T-helper 17 cell (primary cell): Measurements from ENCODE around the gene CRB2. TPM values are rescaled to one million over a fixed set of nuclear protein-coding genes. Genes with fewer than 3 reads are reported as not detected.
"Not testable (repeated sequence)": the region's sequence is repeated elsewhere in the genome, so short reads cannot be mapped to it uniquely, and the experiment has no call there.

Source experiments
- ATAC-seq: fragments of 150-1000 bp; cut with Tn5 transposase; 2 replicates; pipeline ENCODE4 v1.10.0; 2021; ENCODE audit warnings: mild to moderate bottlenecking, moderate library complexity
- DNase-seq, 3 donors: peaks; one replicate each; pipeline versions ENCODE4 v3.0.0 to v3.0.0-alpha.2; 2020 to 2021
- H3K9me3 ChIP-seq: one replicate; pipeline ENCODE4 v1.7.0; 2013; ENCODE audit warnings: low read length, mild to moderate bottlenecking; ENCODE audit not compliant: control insufficient read depth, poor library complexity, severe bottlenecking
- H3K27ac Mint-ChIP-seq: one replicate; pipeline ENCODE4 v1.8.0; 2022; ENCODE audit warnings: mild to moderate bottlenecking, moderate library complexity, mixed read lengths
- H3K27me3 Mint-ChIP-seq: one replicate; pipeline ENCODE4 v1.8.0; 2022; ENCODE audit warnings: mixed read lengths
- H3K36me3 Mint-ChIP-seq: one replicate; pipeline ENCODE4 v1.8.0; 2022; ENCODE audit warnings: low read depth, mixed read lengths
- H3K4me1 Mint-ChIP-seq: one replicate; pipeline ENCODE4 v1.8.0; 2022; ENCODE audit warnings: mild to moderate bottlenecking, mixed read lengths
- H3K4me3 Mint-ChIP-seq: one replicate; pipeline ENCODE4 v1.8.0; 2022; ENCODE audit warnings: mild to moderate bottlenecking, moderate library complexity, mixed read lengths
- total RNA-seq, 4 donors: library from RNA in 2 of 4; stranded (reverse) in 2 of 4; gene quantifications; one replicate each; pipeline ENCODE4 v1.2.3 and lab custom pipeline; 2022 to 2026

CRB2 gene
- total RNA-seq, 2 donors from 2014 or later: not detected

DNA sequence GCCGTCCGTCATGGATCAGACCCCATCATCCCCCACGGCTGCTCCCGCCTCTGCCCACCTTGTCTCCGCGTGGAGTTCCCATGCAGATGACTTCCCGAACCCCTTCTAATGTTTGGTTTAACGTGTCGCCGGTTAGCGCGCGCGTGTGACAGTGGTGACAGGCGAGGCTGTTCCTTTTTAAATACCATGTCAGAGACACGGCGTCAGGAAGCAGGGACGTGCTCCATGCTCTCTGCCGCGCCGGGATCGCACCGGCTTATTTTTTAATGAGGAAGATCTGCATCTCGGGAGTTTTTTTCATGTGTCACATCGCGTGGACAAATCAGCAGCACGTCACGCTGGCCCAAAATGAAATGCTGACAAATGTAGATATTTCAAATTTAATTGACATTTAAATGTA lies 35.9 kb downstream of the CRB2 start:
- no peak for DNase-seq
- H3K27ac Mint-ChIP-seq: no peak overlapping the region

DNA sequence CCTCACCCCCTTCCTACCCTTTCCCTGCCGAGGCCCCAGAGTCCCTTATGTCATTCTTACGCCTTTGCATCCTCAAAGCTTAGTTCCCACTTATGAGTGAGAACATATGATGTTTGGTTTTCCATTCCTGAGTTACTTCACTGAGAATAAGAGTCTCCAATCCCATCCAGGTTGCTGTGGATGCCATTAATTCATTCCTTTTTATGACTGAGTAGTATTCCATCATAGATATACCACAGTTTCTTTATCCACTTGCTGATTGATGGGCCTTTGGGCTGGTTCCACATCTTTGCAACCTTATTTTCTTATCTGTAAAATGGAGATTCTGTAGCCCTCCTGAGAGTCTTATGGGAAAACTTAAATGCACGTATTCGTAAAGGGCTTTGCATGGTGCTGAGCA lies 36.8 kb downstream of the CRB2 start:
- no peak for DNase-seq
- H3K9me3 ChIP-seq: no peaks in the 10 kb centered on the region
- H3K36me3 Mint-ChIP-seq: peaks cover 2% of the 10 kb centered on the region
- no peak overlapping the region for H3K4me3 Mint-ChIP-seq
- H3K4me1 Mint-ChIP-seq: peaks cover 2% of the 10 kb centered on the region
- no peak for ATAC-seq
- no peak overlapping the region for H3K27ac Mint-ChIP-seq
- no peaks in the 10 kb centered on the region for H3K27me3 Mint-ChIP-seq

More for the DNA sequence above, 35.9 kb downstream of the CRB2 start:
- no peaks in the 10 kb centered on the region for H3K9me3 ChIP-seq
- Mint-ChIP-seq H3K27me3 (no peaks in the 10 kb centered on the region), H3K4me3 (no peak overlapping the region), H3K4me1 (peaks cover 2% of the 10 kb centered on the region), H3K36me3 (peaks cover 2% of the 10 kb centered on the region)
- ATAC-seq: no peak

DNA sequence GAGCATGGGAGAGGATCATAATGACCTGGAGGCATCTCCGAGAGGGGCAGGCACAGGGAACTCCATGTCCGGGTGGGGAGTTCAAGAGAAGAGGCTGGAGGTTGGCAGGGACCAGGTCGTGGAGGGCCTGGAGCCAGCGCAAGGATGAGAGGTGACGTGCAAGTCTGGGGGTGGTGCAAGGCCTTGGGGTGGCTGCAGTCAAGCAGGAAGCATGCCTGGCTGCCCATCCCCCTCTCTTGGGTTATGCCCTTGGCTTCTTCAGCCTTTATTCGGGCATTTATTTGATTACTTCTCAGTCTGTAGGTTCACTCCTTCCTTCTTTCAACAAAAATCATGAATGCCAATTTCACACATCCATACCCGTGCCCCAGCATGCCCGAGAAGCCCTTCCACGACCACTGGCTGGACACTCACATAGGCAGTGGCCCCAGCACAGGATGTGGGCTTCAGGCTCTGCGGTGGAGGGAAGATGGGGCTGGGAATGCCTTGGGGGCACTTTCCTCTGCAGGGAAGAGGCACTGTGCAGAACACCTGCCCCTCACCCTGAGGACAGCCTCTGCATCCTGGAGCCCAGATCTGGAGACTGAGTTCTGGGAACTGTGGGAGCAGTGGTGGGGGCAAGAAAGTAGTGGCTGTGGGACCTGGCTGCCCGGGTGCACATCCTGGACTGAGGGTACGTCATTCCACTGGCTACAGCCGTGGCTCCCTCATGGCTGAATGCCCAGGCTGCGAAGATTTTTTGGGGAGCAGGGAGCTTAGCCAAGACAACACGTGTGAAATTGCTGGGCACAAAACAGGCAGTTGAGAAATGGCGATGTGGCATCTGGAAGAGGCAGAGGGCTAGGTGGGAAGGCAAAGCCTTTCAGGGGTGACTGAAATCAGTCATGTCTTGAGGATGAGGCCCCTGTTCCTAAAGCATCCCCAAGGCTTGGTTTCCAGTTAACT lies 38.6 kb downstream of the CRB2 start:
- Mint-ChIP-seq H3K27ac (no peak overlapping the region), H3K36me3 (peaks cover 2% of the 10 kb centered on the region), H3K4me1 (peaks cover 2% of the 10 kb centered on the region), H3K27me3 (no peaks in the 10 kb centered on the region), H3K4me3 (no peak overlapping the region)
- ATAC-seq: no peak
- no peaks in the 10 kb centered on the region for H3K9me3 ChIP-seq
- DNase-seq: no peak

- H3K27me3 Mint-ChIP-seq: no peaks in the 10 kb centered on the region
- H3K27ac Mint-ChIP-seq: no peak overlapping the region
- peaks cover 2% of the 10 kb centered on the region for H3K36me3 Mint-ChIP-seq
- H3K9me3 ChIP-seq: no peaks in the 10 kb centered on the region
- DNase-seq (no peak), ATAC-seq (no peak)
- no peak overlapping the region for H3K4me3 Mint-ChIP-seq
- no peaks in the 10 kb centered on the region for H3K4me1 Mint-ChIP-seq
These were observed 39.3 kb downstream of the CRB2 start for GRCh38 chr9:123395276-123395688.

- H3K9me3 ChIP-seq: no peaks in the 10 kb centered on the region
- H3K4me1 Mint-ChIP-seq: no peaks in the 10 kb centered on the region
- H3K27me3 Mint-ChIP-seq: no peaks in the 10 kb centered on the region
- peaks cover 2% of the 10 kb centered on the region for H3K36me3 Mint-ChIP-seq
- H3K4me3 Mint-ChIP-seq: no peak overlapping the region
- H3K27ac Mint-ChIP-seq: no peak overlapping the region
- ATAC-seq (no peak), DNase-seq (no peak)
These were observed 39.9 kb downstream of the CRB2 start for GRCh38 chr9:123395689-123396511.

DNA sequence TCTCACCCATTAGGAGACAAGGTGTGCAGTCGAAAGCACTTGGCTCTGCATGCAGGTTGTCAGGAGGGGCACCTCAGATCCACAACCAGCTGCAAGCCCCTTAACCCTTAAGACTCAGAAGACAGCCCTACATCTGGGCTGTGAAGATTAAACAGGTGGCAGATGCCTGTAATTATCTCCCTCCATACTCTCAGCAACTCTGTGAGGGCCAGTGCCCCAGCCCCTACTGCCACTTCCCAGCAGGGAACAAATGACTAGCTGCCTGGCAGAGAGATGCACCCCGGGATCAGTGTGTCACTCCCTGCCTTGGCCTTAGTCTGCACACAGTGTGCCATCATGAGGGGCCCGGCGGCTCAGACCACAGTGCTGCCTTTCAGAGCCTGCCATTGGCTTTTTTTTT lies 42.0 kb downstream of the CRB2 start:
- H3K27ac Mint-ChIP-seq: no peak overlapping the region
- ATAC-seq (no peak), DNase-seq (no peak)
- no peaks in the 10 kb centered on the region for H3K4me1 Mint-ChIP-seq
- H3K4me3 Mint-ChIP-seq: no peak overlapping the region
- H3K9me3 ChIP-seq: no peaks in the 10 kb centered on the region
- peaks cover 2% of the 10 kb centered on the region for H3K36me3 Mint-ChIP-seq
- no peaks in the 10 kb centered on the region for H3K27me3 Mint-ChIP-seq

GRCh38 chr9:123398938-123399337 lies 42.9 kb downstream of the CRB2 start:
- not testable (repeated sequence) for H3K4me3 Mint-ChIP-seq, H3K27me3 Mint-ChIP-seq, ATAC-seq, H3K9me3 ChIP-seq, H3K4me1 Mint-ChIP-seq, H3K36me3 Mint-ChIP-seq, DNase-seq, H3K27ac Mint-ChIP-seq

GRCh38 chr9:123399803-123400378 lies 43.9 kb downstream of the CRB2 start:
- DNase-seq (no peak), ATAC-seq (no peak)
- no peaks in the 10 kb centered on the region for H3K36me3 Mint-ChIP-seq
- H3K9me3 ChIP-seq: no peaks in the 10 kb centered on the region
- no peaks in the 10 kb centered on the region for H3K27me3 Mint-ChIP-seq
- no peaks in the 10 kb centered on the region for H3K4me1 Mint-ChIP-seq
- H3K4me3 Mint-ChIP-seq: no peak overlapping the region
- no peak overlapping the region for H3K27ac Mint-ChIP-seq

GRCh38 chr9:123400926-123401503 lies 45.0 kb downstream of the CRB2 start:
- no peak overlapping the region for H3K4me3 Mint-ChIP-seq
- no peaks in the 10 kb centered on the region for H3K27me3 Mint-ChIP-seq
- ATAC-seq (no peak), DNase-seq (no peak)
- no peak overlapping the region for H3K27ac Mint-ChIP-seq
- H3K4me1 Mint-ChIP-seq: no peaks in the 10 kb centered on the region
- H3K36me3 Mint-ChIP-seq: no peaks in the 10 kb centered on the region
- no peaks in the 10 kb centered on the region for H3K9me3 ChIP-seq

DNA sequence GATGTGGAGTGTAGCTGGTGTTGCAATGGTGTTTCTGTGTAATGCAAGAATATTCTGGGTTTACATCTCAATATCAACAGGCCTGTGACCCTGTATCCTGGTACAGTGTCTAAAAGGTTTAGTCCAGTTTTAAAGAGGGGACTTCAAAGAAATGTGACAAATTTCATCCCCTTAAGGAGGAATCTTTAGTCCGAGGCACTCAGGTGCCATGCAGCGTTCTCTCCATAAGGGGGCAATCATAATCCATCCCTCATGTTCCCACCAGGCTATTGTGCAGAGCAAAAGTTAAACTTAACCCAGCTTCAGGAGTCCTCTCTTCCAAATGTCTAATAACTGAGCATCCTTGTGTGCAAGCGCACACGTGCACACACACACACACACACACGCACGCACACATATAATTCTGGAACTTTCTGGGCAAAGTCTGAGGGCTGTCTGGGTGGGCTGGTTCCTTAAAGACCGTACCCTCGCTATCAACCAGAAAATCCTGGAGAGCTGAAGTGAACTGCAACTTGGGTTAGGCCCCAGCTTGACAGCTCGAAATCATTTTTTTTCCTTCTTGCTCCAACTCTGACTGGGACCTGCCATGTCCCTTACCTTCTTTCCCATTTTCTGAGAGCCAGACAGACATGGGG lies 46.0 kb downstream of the CRB2 start:
- ATAC-seq (no peak), DNase-seq (no peak)
- Mint-ChIP-seq H3K4me3 (no peak overlapping the region), H3K36me3 (no peaks in the 10 kb centered on the region), H3K27me3 (no peaks in the 10 kb centered on the region), H3K4me1 (peaks cover 2% of the 10 kb centered on the region), H3K27ac (no peak overlapping the region)
- no peaks in the 10 kb centered on the region for H3K9me3 ChIP-seq

- ATAC-seq: no peak
- H3K27ac Mint-ChIP-seq: no peak overlapping the region
- peaks cover 5% of the 10 kb centered on the region for H3K4me1 Mint-ChIP-seq
- H3K36me3 Mint-ChIP-seq: no peaks in the 10 kb centered on the region
- no peaks in the 10 kb centered on the region for H3K27me3 Mint-ChIP-seq
- no peak overlapping the region for H3K4me3 Mint-ChIP-seq
- no peak for DNase-seq
- H3K9me3 ChIP-seq: no peaks in the 10 kb centered on the region
These were observed 47.0 kb downstream of the CRB2 start for GRCh38 chr9:123402981-123403509.

DNA sequence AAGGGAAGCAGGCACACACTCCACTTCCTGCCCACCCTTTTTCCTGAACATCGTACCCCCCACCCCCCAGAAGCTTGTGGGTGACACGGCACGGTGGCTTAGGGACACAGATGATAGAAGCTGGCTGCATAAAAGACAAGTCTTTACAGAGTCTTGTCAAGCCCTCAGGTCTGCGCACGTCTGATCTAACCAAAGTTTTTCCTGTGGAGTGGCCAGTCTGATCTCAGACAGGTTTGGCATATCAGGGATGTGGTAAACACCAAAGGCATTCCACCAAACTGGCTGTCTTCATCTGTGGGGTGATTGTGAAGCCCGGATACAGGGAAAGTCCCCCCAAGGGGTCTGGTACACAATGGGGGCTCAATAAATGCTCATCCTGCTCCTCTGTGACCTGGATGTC lies 50.0 kb downstream of the CRB2 start:
- H3K4me1 Mint-ChIP-seq: peaks cover 5% of the 10 kb centered on the region
- no peaks in the 10 kb centered on the region for H3K27me3 Mint-ChIP-seq
- DNase-seq (no peak), ATAC-seq (no peak)
- no peaks in the 10 kb centered on the region for H3K36me3 Mint-ChIP-seq
- H3K27ac Mint-ChIP-seq: no peak overlapping the region
- H3K4me3 Mint-ChIP-seq: no peak overlapping the region
- no peaks in the 10 kb centered on the region for H3K9me3 ChIP-seq
